KOPT-K1 (cell line): ENCODE measurements around the gene ANKRD39.
"Not testable (repeated sequence)": the region's sequence is repeated elsewhere in the genome, so short reads cannot be mapped to it uniquely, and the experiment has no call there.

Source experiments
- H3K27ac ChIP-seq: fragments of 200-600 bp; sonication (generic); 2 replicates; pipeline ENCODE4 v1.5.1; 2016; ENCODE audit warnings: antibody characterized with exemption, mild to moderate bottlenecking, low read depth, low read length; ENCODE audit not compliant: poor library complexity, severe bottlenecking
- H3K36me3 ChIP-seq: fragments of 200-600 bp; sonication (generic); 2 replicates; pipeline ENCODE4 v1.5.1; 2017; ENCODE audit warnings: antibody characterized with exemption, mild to moderate bottlenecking, low read length, moderate library complexity; ENCODE audit not compliant: insufficient read depth
- H3K9me3 ChIP-seq: fragments of 200-600 bp; sonication (generic); 2 replicates; pipeline ENCODE4 v1.5.1; 2017; ENCODE audit warnings: antibody characterized with exemption, low read length, mild to moderate bottlenecking; ENCODE audit not compliant: insufficient read depth, poor library complexity, severe bottlenecking

The ANKRD39 gene

DNA sequence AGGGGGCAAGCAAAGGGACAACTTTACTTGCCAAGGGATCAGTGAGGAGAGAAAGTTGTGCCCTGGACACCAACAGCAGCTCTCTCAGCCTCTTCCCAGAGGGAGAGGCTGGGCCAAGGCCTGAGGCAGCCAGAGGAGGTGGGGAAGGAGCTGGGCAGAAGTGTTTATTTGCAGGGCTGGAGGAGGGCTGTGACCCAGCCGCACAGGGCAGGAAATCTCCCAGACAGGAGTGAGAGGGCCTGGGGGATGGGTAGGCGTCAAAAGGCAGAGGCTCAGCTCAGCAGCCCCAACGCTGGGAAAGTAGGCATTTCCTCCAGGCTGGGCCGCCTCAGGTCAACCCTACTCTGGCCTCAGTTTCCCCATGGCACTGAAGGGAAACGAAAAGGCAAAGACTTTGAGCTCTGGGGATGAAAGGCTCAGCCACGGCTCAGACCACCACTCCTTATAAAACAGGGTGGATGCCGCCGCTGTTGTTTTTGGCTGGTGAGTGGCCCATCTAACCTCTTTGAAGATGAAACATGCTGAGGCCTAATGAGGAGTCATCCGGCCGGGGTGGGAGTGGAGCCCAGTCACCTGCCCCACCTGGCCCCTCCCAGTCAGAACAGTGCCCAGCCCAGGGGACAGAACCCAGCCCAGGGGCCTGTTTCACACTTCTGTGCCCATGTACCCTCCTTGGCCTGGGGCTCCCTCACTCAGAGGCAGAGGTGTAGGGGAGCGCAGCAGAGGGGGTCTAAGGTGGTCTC is 33.9 kb upstream of the ANKRD39 start:
- H3K27ac ChIP-seq, result no peak overlapping the region
- no peaks in the 10 kb centered on the region for H3K9me3 ChIP-seq
- H3K36me3 ChIP-seq, result no peaks in the 10 kb centered on the region

DNA sequence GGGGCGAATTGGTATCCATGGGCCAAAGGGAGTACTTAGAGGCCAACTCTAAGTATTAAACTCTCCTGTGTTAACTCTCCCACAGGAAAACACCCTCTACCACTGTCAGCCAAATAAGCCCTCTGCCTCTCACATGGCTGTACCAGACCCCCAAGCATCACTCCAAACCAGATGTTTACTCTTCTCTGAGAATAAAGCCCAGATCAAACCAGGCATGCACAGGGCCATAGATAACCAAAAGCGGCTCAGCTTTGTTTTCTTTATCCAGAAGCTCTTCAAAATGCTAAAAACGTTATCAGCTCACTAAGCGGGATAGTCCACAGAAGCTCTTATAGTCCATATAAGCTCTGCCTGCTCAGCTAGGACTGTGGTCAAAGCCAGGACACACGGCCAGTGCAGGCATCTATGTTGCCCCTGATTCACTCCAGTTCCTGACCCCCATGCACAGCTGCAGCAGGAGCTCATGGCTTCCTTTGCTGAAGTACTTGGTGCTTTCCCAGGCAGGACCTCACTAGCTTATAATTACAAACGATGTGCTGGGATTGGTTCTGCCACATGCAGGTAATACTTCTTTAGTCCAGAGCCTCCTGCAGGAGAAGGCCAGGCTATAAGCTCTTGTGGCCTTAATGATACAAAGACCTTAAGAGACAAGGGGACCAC is 33.0 kb upstream of the ANKRD39 start:
- Histone ChIP-seq H3K9me3 (no peaks in the 10 kb centered on the region), H3K36me3 (no peaks in the 10 kb centered on the region), H3K27ac (no peak overlapping the region)

DNA sequence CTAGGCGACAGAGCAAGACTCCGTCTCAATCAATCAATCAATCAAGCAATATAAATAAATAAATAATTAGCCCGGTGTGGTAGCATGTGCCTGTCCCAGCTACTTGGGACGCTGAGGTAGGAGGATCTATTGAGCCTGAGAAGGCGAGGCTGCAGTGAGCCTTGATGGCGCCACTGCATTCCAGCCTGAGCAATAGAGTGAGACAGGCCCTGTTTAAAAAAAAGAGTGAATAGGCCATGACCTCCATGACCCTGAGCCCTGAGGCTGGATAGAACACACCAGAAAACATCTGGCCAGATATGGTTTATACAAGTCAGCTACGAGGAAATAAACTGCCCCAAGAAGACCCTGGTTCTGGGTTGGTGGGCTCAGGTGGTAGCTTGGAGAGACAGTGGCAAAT is 32.4 kb upstream of the ANKRD39 start:
- no peaks in the 10 kb centered on the region for H3K36me3 ChIP-seq
- no peaks in the 10 kb centered on the region for H3K9me3 ChIP-seq
- no peak overlapping the region for H3K27ac ChIP-seq

DNA sequence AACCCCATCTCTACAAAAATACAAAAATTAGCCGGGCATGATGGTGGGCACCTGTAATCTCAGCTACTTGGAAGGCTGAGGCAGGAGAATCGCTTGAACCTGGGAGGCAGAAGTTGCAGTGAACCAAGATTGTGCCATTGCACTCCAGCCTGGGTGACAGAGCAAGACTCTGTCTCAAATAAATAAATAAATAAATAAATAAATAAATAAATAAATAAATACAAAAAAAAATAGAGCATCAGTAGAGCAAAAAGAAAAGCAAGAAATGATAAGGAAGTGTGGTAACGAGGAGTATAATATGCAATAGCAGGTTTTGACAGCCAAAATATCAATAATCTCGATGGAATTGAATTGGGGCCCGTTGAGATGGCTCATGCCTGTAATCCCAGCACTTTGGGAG is 31.7 kb upstream of the ANKRD39 start:
- not testable (repeated sequence) for H3K27ac ChIP-seq, H3K9me3 ChIP-seq, H3K36me3 ChIP-seq

DNA sequence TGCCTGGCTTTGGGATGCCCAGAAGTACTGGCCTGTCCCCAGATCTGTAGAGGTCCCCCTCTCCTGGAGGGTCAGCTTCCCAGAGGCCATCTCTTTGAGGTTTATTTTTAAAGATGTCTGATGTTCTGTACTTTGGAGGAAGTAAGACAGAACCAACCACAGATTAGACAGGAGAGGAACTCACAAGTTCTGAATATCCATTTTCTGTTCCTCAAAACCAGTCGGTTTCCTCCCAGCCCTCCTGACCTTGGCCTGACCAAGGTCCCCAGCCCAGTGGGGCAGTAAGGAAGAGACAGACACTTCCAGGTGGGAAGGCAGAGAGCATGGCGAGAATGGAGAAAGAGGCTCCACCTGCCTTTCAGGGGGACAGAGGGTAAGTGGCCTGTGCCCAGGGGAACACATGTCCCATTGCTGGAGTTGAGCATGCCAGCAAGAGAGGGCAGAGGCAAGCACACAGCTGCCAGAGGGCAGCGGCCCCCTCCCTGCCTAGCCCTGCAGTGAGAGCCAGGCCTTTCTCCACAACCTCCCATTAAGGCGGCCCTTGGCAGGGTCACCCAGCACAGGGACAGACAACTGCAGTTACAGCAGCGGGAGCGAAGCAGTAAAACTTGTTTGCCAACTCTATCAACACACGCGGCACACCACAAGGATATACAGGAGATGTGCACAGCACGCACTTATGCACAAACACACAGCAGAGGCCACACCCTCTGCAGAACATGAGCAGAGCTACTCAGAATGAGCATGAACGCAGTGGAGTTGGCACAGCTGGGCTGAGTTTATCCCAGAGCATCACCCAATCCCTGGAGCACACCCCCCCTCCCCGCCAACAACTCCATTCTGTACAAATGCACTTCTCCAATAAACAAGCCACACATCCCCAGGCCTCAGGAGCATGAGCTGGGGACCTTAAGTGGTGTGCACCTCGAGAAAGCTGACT is 30.5 kb upstream of the ANKRD39 start:
- Histone ChIP-seq H3K27ac (no peak overlapping the region), H3K9me3 (no peaks in the 10 kb centered on the region), H3K36me3 (no peaks in the 10 kb centered on the region)

DNA sequence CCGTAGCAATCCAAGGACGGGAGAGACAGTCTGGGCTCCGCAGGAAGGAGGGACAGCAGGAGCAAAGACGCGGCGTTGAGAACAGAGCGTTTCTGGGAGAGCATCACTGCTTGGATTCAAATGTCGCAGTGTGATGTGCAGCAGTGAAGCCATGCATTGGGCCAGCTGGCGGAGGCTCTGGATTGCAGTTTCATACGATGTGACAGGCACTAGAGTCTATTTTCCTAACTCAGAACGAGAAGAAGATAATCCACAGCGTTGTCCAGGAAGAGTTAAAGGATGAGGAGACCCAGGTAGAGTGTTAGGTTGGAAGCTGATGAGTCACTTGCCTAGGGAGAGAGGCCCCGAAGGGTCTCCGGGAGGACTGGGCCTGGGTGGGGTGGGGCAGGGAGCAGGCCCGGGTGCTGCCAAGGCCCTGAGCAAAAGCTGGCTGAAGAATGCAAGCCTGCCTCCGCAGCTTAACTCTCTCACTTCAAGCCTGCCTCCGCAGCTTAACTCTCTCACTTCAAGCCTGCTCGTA is 29.7 kb upstream of the ANKRD39 start:
- H3K36me3 ChIP-seq, result no peaks in the 10 kb centered on the region
- H3K9me3 ChIP-seq, result no peaks in the 10 kb centered on the region
- H3K27ac ChIP-seq, result no peak overlapping the region

DNA sequence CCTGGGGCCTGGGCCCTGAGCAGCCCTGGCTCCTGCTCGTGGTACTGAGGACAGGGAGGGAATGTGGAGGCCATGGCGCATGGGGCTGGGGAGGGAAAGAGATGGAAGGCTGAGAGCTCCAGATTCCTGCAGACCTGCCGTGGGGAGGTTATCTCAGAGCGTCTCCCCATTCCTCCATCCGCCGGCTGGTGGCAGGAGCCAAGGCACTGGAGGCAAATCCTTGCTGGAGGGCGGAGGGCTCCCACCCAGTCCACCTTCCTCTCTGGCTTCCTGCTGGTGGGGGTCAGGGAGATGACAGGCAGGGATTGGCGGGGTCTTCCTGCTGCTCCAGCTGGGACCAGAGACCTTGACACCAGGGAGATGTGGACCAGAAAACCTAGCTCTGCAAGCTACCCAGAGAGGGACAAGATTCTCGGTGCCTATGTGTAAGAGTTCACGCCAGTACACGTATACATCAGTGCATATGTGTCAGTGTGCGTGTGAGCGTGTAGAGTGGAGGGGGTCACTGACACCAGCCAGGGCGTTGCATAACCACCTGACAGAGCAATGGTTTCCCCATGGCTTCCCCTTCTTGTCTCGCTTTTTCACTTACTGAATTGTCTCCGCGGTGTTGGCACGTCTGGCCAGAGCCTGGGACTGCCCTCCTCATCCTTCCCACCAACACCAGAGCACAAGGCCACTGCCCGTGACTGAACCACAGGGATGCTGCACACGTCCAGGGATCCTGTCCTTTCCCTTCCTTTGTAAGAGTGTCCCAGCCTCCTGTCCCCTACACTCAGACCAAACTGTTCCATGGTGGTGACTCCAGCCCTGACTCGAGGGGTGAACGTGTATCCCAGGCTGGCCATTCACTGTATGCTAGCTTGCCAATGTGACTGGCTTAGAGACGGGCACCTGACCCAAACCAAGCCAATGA is 27.9 kb upstream of the ANKRD39 start:
- no peaks in the 10 kb centered on the region for H3K9me3 ChIP-seq
- no peak overlapping the region for H3K27ac ChIP-seq
- no peaks in the 10 kb centered on the region for H3K36me3 ChIP-seq

DNA sequence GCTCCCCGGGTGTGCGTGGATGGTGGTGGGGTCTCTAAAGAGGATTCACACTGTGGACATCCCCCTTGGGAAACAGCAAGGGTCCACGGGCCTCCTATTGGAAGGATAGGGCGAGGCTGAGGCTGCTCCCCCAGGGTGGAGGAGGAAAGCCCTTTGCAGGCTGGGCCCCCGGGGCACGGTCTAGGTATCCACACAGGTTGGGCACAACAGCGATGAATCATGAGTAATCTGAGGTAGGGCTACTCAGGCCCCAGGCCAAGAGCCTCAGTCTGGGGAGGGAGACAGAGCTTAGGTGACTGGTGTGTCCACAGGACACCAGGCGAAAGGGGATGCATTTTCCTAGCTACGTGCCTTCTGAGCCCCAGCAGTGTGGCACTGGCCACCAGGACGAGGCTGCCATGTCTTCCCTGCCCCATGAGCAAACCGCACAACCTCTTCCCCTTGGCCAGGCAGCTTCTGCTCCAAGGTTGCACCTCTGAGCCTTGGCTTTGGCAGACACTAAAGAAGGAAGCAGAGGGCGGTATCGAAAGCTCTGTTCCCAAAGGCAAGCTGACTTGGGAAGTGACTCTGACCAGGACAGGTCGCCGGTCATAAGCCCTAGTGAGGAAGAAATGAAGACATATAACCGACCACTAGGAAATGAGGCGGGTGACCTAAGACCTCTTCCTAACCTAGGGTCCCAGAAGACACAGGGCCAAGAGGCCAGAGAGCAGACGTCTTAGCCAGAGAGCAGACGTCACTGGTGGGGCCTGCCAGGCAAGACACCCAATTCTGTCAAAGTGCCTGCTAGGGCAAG is 26.7 kb upstream of the ANKRD39 start:
- H3K27ac ChIP-seq, result no peak overlapping the region
- no peaks in the 10 kb centered on the region for H3K36me3 ChIP-seq
- H3K9me3 ChIP-seq, result no peaks in the 10 kb centered on the region

DNA sequence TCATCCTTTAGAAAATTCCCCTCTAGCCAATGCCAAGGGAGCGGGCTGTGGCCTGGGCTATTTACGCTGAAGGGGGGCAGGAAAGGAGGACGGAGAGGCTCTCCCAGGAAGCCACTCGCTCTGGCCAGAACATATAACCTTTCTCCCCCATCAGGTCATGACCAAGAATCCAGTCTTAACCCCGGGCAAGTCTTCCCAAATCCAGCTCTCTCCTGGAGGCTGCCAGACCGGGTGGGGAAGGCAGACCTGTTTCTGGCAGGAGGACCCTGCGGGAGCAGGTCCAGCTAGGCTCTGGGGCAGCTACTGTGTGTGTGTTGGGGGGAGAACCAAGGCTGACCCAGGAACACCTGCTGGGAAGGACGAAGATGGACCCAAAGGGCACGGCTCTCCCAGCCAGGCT is 25.5 kb upstream of the ANKRD39 start:
- Histone ChIP-seq H3K9me3 (no peaks in the 10 kb centered on the region), H3K36me3 (no peaks in the 10 kb centered on the region), H3K27ac (no peak overlapping the region)

DNA sequence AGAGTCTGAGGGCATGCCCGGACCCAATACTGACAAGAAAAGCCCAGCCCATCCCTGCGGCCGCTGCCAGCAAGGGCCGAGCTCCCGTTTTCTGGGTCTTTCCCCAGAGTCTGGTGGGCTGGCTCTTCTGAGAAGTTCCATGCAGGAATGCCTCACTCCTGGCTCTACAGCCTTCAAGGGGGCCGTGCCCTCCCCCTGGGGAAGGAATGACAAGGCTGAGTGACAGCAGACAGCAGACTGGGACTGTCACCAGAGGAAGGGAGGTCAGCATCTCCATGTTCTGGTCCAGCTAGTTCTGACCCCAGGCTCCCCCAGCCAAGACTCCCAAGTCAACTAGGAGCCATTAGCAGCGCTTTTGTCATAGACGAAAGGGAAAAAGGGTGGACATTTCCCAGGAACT is 25.1 kb upstream of the ANKRD39 start:
- H3K27ac ChIP-seq, result no peak overlapping the region
- no peaks in the 10 kb centered on the region for H3K9me3 ChIP-seq
- no peaks in the 10 kb centered on the region for H3K36me3 ChIP-seq

DNA sequence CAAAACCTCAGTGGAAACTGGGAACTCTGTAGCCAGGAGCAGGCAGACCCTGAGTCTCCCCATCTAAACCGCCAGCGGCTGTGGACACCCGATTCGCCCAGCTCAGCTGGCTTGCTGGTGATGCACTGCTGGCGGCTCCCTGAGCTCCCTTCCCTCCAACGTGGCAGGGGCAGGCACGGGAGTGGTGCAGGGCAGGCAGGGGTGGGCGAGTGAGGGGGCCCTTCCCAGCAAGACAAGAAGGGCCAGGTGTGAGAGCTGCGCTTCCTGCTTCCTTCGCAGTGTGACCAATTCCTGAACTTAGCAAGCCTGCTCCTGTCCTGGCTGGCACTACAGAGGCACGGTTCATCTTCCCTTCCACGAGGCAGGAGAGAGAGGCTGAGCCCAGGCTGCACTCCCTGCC is 24.4 kb upstream of the ANKRD39 start:
- Histone ChIP-seq H3K36me3 (no peaks in the 10 kb centered on the region), H3K9me3 (no peaks in the 10 kb centered on the region), H3K27ac (no peak overlapping the region)

DNA sequence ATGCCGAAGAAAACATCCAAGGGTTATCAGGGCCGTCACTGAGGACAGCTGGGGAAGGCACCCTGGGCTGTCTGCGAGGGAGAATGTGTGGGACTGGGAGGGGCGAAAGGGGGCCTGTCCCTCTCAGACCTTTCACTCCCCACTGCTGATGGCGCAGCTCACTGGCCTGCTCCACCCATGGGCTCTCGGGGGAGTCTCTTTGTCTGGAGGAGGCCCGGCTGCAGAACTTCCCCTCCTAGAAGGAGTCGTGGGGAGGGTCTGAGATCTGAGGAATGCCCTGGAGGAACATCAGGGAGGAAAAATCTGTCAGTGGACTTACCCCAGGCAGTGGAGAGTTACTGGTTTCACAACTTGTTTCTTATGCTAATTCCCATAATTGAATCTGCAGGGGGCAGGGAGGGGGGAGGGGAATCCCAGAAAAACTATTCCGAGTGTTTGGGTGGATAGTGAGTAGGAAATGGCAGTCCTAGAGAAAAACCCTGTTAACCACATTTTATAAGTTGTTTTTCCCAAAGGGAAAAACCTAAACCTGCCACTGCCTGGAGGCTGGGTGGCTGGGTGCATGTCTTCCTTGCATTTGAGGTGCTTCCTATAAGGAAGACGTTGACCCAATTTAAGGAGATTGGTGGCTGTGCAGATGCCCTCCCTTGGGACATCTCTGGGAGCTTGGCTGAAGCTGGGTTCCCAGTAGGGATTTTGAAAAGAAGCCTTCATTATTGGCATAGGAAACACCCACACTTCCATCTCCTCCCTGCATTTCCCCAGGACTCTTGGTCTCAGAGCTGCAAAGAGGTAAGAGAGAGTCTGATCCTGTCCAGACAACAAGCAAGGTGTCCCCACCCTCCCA is 23.8 kb upstream of the ANKRD39 start:
- Histone ChIP-seq H3K36me3 (no peaks in the 10 kb centered on the region), H3K9me3 (no peaks in the 10 kb centered on the region), H3K27ac (no peak overlapping the region)

DNA sequence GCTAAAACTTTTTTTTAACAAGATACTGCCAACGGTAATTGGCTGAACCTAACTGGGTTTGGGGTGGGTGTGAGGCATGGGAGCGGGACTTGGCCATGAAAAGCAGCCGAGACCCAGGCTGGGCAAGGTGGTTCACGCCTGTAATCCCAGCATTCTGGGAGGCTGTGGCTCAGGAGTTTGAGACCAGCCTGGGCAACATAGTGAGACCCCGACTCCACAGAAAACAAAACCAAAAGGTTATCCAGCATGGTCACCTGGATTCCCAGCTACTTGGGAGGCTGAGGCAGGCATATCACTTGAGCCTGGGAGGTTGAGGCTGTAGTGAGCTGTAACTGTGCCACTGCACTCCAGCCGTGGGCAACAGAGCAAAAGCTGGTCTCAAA is 23.1 kb upstream of the ANKRD39 start:
- no peaks in the 10 kb centered on the region for H3K36me3 ChIP-seq
- no peak overlapping the region for H3K27ac ChIP-seq
- no peaks in the 10 kb centered on the region for H3K9me3 ChIP-seq
